AG09319 (cell line): ENCODE results near the gene UTS2R.

ENCODE experiments used
- DNase-seq: peaks from one replicate; pipeline ENCODE4 v3.0.0-alpha.2; 2010; ENCODE audit warnings: low read depth; ENCODE audit errors: extremely low read depth
- CTCF ChIP-seq: IDR thresholded peaks from 2 replicates; pipeline ENCODE4 v1.5.1; 2011; ENCODE audit warnings: low read depth, mild to moderate bottlenecking, inconsistent platforms, low read length, moderate library complexity

Gene UTS2R

DNA sequence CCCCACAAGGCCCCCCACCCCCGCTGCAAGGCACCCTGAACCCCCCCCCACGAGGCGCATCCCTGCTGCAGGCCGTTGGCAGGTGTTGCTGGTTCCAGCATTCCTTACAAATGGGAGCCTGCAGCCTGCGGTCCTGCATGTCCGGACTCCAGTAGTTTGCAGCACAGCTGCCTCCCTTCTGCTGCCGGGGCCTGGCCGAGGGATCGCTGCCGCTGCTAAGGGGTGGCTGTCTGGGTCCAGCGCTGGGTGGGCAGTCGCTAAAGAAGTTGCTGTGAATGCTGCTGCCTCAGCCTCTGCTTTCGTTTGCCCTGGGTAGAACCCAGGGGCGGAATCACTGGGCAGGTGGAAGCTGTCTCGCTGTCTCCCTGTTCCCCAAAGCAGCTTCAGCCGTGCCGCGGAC, 11.8 kb downstream of the UTS2R start:
- TF ChIP-seq CTCF: no peak
- no peak for DNase-seq

DNA sequence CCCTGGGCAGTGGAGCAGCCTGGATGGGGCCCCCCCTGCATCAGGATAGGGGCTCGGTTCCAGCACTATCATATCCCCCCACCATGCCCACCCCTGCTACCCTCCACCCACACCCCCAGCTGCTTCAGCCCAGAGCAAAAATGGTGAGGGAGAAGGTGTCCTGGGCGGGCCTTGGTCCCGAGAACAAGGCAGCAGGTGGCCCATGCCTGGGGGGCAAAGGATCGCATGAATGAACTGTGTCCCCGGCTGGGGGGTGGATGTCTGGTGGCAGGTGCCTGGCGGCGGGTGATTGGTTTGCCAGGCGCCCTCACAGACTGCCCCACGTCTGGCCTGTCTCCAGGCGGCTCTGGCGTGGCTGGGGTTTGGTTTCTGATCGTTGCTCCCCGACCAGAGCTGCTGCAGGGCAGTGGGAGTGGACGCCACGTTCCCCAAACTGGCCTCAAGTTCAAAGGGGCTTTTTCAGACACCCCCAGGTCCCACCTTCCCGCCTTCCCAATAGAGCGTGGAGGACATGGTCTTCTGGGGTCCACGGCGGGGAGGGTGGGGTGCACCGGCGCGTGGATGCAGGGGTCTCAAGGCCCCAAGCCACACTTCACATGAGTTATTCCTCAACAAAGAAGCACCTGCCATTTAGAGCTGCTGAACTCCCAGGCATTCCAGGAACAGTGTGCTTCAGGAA, 12.6 kb downstream of the UTS2R start:
- TF ChIP-seq CTCF: no peak
- DNase-seq: no peak

DNA sequence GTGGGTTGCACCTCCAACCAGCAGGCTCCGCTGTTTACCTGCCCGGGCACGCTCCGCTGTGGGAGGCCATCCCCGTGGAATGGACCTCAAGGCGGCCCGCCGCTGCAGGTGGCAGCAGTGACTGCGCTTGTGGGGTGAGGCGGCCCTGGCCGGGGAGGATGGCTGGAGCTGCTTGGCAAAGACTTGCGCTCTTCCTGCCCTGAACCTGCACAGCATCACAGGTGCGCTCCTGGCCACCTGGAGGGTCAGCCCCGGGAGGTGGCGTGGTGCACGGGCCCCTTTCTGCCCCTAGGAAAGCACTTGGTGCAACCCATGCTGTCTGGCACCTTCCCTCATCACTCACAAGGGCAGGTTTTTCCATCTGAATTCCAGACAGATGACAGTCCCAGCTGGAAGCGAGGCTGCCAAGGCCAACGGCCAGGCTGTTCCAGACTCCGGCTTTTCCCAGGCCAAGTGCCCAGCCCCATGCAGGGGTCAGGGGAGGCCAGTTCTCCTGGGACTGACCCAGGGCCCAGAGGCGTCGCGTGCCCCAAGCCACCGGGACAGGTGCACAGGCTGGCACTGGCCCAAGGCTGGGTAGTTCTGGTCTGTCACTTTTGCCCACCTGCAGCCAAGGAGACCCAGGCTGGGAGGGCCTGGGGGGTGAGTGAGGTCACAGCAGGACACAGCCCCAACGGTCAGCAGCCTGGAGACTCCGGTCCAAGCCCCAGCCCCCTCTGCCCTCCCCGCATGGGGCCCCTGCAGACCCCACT, 13.3 kb downstream of the UTS2R start:
- peak; percentile 16 for DNase-seq

GRCh38 chr17:82385559-82386254, 14.1 kb downstream of the UTS2R start:
- TF ChIP-seq CTCF: no peak
- no peak for DNase-seq

More for the DNA sequence above, 13.3 kb downstream of the UTS2R start:
- TF ChIP-seq CTCF: no peak

- no peak for DNase-seq
- no peak for TF ChIP-seq CTCF
Observed at GRCh38 chr17:82386255-82386831, 14.8 kb downstream of the UTS2R start.

DNA sequence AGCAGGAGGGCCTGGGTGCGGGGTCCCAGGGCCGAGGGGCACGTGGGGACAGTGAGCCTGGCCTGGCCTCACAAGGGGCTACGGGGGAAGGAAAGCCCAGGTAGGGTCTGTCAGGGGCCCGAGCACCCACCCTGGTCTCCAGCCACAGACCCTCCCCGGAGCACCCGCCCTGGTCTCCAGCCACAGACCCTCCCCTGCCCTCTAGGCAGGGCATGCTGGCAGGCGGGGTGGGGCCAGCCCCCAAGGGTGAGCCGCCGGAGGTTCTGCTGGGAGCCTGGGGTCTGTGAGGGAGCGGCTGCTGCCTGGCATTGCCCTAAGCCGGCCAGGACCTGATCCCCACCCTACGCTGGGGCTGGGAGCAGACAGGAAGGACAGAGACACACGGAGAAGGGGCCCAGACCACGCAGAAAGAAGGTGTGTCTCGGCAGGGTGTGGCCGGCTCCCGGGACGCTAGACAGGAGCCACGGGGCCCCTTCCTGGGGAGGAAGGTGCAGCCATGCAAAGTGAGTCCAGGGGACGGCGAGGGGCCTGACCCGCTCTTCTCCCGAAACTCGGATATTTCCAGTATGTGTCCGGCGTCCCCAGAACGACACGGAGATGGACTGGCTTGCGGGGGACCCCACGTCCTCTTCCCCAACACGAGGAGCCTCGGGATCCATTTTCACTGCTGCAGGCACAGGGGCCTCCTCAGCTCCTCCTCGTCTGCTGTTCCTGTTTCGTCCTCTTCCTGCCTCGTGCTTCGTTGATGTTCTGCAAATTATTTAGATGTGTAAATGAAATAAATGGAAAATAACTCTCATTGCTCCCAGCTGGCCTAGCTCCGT, 15.5 kb downstream of the UTS2R start:
- no peak for DNase-seq
- TF ChIP-seq CTCF: no peak
